ENCODE data around the gene SCAI.
"Not testable (repeated sequence)": the region's sequence is repeated elsewhere in the genome, so short reads cannot be mapped to it uniquely, and the experiment has no call there.

Gene SCAI

DNA sequence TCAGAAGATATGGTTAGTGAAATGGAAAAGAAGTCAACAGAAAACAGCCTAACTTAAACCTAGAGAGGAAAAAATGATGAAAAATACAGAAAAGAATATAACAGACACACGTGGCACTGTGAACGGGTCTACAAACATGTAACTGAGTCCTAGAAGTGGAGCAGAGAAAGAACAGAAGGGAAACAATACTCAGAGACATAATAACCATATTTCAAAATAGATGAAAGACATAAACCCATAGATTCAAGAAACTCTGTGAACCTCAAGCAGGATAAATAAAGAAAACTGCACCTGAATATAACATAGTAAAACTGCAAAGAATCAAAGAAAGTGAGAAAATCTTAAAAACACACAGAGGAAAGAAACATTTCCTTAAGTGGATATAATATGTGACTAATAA is 134.7 kb downstream of the SCAI start:
- DNase-seq: no peak

DNA sequence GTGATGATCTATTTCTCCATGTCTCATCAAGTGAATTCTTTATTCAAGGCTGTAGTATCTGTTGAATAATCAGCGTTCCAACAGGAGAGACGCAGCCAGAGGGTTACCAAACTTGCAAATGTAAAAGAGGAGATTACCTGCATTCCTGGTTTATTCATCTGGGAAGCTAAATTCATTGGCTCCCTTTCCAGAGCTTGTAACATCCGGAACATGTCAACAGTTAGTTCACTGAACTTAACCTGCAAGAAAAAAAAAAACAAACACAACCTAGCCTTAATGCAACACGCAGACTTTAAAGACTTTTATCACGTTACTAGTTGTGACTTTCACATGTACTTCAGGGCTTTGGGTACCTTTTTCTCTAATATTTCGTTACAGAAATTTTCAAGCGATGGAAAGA is 140.0 kb downstream of the SCAI start:
- no peak for DNase-seq

DNA sequence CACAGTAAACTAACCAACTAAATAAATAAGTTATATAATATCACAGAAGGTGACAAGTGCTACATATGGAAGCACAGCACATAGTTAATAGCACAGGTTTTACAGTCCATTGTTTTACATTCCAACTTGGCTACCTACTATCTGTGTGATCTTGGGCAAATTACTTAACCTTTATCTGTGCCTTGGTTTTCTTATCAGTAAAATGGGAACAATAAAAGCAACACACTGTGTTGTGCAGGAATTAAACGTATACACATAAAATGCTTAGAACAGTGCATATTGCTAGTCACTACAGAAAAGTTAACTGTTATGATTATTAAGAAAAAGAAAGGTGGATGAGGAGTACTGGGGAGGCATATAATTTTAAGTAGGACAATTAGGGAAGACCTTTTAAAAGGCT is 159.6 kb downstream of the SCAI start:
- DNase-seq: no peak

DNA sequence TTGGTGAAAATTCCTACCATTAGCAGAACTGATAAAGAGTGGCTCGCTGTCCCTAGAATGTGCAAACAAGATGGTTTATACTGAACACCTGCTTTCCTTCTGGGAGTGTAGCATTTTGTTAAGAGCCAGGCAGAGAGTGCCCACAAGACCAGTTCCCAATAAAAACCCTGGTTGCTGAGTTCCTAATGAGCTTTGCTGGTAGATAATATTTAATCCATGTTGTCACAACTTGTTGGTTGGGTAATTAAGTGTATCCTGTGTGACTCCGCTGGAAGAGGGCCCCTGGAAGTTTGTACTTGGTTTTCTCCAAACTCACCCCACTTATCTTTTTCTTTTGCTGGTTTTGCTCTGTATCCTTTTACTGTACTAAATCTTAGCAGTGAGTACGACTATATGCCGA is 162.9 kb downstream of the SCAI start:
- no peak for DNase-seq

DNA sequence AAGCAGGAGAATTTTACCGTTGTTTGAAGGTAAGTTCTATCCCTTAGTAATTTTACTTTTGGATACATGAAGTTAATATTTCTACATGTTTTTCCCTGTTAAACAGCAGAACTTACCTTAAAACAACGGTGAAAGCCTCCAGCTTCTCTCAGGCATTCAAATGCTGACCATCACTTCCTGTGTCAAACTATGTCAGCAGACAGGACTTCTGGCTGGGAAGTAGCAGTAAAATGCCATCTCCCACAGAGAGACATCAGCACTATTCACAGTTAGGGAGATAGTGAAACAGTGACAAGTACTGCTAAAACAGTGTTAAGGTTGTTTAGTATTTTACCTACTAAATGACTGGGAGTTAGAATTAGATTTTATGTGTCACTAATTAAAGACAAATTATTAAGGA is 168.2 kb downstream of the SCAI start:
- peak; percentile 29 for DNase-seq

DNA sequence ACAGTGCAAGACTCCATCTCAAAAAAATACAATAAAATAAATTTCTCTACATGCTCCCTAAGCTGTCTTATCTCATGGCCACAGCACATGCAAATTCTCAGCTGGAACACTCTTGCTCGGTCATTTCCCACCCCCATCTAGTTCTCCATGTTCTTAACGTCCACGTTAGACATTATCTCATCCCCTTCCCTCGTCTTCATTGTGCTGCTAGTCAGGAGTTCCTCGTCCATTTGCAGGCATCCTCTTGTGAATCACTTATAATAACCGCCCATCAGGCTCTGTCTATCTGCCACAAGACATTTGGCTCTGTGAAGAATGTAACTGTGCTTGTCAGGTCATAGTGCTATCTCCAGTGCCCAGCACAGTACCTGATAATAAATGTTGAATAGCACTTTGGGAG is 169.5 kb downstream of the SCAI start:
- peak; percentile 78 for DNase-seq

DNA sequence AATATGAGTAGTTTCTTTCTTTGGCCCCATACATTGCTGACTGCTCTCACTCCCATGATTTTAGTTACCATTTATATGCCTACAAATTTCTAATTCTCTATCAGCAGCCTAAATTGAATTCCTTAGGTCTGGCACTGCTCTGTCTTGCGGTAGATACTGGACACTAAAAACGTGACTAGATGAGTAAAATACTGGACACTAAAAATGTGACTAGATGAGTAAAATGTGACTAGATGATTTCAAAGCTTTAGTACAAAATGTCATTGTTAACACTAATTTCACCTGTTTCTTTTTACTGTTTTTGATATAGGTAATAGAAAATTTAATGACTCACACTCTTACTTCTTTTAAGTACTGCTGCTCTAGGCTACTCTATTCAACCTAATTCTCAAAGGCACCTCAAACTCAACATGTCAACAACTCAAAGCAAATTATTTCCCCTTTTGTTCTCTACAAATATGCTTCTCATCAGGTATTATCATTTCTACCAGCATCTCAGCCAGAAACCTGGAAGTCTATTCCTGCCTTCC is 171.0 kb downstream of the SCAI start:
- no peak for DNase-seq

DNA sequence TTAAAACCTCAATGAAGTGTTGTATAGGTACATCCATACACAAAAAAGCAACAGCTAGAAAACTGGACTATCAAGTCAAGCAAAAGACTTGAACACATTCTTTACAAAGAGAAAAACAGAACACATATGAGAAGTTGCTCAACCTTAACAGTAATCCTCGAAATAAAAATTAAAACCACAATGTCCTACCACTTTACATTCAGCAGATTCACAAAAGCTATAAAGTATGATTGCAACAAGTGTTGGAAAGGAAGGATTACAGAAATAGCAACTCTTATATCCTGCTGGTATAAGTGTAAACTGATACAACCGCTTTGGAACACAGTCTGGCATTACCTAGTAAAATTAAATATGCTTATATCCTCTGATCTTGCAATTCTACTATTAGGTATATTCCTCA is 173.9 kb downstream of the SCAI start:
- no peak for DNase-seq

DNA sequence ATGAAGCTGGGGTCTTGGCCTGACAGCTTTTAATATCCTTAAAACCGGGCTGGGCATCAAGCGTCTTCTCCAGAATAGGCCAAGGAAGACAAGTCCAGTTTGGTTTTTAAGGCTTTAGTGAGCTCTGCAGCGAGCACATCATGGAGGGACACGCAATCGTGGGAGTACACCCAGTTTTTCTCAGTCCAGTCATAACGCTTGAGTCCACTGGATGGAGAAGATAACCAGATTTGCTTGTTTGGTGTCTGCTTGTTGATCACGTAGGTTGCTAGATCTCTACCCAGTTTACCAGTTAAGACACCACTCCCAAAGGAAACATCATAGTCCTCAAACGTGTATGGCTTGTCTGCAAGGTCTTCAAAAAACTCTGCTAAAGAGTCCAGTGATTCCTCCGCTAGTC is 175.1 kb downstream of the SCAI start:
- no peak for DNase-seq

DNA sequence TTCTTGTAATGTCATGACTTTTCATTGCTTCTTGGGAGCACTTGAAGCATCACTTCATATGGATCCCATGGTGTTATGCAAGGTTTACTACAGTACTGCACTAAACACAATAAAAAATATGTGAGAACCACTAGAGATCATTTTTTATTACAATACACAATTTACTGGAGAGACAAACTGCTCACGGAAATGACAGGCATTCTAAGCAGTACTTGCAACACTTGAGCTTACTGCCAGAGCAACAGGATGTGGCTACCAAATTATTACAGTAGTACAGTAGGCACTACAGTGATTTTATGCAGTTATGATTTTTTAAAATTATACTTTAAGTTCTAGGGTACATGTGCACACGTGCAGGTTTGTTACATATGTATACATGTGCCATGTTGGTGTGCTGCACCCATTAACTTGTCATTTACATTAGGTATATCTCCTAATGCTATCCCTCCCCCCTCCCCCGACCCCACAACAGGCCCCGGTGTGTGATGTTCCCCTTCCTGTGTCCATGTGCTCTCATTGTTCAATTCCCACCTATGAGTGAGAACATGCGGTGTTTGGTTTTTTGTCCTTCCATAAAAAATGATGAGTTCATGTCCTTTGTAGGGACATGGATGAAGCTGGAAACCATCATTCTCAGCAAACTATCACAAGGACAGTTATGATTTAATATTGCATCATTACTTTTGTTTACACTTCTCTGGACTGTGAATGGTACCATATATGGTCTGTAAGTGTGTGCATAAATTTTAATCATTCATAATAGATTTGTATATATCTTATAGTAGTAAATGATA is 177.4 kb downstream of the SCAI start:
- DNase-seq: peak; percentile 60

DNA sequence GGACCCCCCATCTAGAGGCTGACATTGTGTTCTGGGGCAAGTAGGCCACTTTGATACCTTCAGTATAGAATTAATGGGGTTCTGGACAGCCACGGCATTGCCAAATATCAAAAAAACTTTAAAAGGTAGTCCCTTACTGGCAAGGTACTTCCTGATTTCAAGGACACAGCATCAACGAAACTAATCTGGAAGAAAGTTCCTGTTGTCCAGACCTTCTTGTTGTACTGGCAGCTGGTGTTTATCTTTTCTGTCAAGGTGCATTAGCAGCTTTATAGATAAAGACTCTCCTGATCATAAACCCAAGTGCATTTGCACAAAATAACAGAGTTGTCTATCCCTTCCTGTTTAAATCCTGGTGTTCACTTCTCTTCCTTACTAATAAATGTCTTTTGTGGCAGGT is 178.7 kb downstream of the SCAI start:
- DNase-seq: peak; percentile 82

DNA sequence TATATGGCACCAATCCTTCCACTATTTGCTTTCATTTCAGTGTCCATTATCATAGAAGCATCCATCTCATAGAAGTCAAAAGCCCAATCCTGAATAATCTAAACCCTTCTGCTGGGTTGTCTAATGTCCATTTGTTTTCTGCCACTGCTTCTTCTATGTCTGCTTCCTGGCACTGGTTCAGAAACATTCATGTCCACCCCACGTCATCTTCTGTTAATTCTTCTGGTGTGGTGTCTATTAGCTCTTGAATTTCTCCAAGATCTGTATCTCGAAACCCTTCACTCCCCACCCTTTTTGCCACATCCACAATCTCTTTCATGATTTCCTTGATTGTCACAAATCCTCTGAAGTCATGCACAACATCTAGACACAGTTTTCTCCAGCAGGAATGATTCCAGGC is 179.3 kb downstream of the SCAI start:
- DNase-seq: no peak

DNA sequence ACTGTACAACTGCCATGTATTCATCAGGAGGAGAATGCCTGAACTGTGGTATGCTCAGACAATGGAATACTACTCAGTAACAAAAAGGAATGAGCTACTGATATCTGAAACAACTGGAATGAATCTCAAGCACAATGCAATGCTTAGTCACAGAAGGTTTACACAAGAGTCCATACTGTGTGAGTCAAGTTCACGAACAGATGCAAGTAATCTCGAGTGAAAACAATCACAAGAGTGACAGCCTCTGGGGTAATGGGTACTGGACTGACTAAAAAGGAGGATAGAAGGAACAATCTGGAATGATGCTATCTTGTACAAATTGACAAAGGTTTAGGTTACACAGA is 182.9 kb downstream of the SCAI start:
- DNase-seq: no peak

DNA sequence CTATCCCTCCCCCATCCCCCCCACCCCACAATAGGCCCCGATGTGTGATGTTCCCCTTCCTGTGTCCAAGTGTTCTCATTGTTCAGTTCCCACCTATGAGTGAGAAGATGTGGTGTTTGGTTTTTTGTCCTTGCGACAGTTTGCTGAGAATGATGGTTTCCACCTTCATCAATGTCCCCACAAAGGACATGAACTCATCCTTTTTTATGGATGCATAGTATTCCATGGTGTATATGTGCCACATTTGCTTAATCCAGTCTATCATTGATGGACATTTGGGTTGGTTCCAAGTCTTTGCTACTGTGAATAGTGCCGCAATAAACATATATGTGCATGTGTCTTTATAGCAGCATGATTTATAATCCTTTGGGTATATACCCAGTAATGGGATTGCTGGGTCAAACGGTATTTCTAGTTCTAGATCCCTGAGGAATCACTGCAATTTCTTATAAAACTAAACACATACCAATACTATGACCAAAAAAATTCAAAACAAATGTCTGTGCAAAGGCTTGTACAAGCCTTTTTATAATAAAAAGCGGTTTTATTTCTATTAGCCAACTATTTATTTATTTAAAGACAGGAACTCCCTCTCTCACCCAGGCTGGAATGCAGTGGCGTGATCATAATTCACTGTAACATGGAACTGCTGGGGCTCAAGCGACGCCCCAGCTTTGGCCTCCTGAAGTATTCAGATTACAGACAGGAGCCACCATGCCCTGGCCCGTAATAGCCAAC is 183.5 kb downstream of the SCAI start:
- not testable (repeated sequence) for DNase-seq

DNA sequence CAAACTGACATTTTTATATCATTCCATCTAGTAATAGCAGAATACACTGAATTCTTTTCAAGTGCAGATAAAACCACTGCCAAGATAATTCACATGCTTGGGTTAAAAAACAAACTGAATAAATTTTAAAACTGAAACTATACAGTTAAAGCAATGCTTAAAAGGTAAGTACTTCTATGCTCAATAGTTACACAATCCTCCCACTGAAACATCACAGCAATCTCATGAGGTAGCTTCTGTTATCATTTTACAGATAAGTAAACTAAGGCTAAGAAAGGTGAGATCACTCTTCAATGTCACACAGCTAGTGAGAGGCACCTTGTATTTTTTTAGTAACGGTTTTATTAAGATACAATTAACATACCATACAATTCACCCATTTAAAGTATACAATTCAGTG is 189.1 kb downstream of the SCAI start:
- DNase-seq: no peak

DNA sequence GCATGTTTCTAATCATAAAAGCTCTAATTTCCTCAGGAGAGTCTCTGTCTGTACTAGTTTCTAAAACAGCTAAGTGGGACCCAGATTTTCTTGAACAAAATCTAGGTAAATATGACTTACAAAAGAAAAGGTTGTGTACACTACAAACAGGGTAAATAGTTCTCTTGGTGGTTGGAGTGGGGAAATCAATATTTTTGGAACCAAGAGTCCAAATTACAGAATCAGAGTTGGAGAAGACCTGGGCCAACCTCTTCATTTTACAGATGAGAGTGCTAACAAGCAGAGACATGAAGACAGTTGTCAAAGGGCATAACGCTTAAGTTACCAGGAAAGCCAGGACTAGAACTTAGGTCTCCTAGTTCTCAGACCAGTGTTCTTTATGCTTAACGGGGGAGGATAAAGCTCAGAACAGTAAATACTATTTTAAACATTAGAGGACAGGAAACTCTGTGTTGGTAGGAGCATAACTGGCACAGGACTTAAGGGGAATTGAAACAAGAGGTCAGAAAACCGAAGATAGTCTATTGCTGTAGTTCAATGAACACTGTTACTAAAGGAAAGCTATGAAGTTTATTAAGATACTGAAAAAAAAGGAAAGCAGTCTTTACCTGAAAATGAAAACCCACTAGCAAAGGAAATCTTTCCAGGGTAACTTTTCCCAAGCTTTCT is 193.1 kb downstream of the SCAI start:
- DNase-seq: no peak

DNA sequence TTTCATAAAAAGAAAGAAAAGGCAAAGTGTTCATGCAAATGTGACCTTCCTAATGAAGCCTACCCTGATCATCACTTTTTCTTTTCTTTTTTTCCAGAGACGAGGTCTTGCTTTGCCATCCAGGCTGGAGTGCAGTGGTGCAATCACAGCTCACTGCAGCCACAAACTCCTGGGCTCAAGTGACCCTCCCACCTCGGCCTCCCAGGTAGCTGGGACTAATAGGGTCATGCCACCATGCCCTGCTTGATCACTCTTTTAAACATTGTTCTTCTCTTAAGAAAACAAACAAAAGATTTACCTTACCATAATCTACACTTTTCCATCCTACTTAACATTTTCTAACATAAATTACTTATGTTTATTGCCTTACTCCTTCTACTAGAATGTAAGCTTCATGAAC is 193.9 kb downstream of the SCAI start:
- DNase-seq: no peak

DNA sequence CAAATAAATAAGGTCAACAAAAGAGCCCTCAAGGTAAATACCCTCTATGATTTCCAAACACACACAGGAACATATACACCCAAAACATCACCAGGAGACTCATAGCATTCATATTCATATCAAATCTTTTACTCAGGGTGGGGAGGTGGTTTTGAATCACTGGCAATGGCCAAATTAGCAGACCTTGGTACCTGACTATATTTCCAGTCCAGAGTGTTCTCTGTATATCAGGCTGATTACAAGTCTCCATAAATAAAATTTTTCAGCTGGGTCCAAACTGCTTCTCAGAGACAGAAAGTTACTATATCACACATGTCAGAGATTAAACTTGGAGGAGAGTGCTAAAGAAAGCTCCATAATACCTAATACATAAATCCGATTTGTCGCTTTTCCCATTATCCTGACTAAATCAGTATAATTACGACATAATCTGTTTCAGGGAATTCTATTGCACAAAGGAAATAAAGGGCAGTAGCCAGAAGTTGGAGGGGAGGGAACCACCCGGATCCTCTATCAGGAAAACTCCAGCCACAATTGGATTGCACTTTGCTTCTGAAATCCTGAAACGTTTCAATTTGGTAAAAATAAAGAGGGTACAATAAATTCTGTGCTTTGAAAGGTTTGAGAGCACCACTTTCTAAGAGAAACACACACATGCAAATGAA is 195.5 kb downstream of the SCAI start:
- DNase-seq: no peak

DNA sequence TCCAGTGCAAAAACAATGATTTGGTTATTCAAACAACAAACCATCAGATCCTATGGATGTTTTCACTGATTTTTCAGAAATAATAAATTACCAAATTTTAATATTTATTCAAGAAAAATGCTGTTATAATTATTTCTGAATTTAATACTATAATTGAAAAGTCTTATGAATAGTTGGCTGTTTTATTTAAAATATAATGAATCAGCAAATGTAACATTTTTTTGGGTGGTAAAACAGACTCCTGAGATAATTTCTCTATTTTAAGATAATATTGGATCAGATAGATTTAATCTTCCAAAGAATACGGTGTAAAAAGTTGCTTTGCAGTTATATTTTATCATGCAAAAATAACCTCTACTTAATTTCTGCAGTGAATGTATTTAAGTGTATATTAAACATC is 197.2 kb downstream of the SCAI start:
- DNase-seq: no peak

DNA sequence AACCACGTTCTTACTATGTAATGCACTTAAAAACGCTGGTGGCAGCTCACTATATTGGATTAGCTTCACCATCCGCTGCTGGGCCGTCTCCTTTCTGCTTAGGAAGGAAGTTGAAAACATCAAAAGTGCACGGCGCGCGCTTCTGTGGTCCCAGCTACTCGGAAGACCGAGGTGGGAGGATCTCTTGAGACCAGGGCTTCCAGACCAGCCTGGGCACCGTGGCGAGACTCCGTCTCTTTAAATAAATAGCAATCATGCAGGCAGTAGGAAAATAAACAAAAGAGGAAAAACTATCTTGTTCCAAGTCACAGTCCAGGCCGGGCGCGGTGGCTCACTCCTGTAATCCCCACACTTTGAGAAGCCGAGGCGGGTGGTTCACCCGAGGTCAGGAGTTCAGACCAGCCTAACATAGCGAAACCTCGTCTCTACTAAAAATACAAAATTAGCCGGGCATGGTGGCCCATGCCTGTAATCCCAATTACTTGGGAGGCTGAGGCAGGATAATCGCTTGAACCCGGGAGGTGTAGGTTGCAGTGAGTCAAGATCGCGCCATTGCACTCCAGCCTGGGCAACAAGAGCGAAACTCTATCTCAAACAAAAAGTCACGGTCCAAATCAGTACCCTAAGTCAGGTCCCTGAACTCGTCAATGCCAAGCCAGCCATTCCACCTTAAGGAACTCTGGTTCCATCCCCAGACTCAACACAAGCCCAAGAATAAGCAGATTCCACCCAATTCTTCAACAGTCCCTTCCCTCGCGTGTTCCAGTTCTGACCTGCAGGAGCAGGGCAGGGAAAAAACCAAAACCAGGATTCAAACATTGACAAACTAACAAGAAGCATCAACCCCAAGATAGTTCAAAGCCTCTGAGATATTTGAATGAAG is 201.4 kb downstream of the SCAI start:
- peak; percentile 83 for DNase-seq

DNA sequence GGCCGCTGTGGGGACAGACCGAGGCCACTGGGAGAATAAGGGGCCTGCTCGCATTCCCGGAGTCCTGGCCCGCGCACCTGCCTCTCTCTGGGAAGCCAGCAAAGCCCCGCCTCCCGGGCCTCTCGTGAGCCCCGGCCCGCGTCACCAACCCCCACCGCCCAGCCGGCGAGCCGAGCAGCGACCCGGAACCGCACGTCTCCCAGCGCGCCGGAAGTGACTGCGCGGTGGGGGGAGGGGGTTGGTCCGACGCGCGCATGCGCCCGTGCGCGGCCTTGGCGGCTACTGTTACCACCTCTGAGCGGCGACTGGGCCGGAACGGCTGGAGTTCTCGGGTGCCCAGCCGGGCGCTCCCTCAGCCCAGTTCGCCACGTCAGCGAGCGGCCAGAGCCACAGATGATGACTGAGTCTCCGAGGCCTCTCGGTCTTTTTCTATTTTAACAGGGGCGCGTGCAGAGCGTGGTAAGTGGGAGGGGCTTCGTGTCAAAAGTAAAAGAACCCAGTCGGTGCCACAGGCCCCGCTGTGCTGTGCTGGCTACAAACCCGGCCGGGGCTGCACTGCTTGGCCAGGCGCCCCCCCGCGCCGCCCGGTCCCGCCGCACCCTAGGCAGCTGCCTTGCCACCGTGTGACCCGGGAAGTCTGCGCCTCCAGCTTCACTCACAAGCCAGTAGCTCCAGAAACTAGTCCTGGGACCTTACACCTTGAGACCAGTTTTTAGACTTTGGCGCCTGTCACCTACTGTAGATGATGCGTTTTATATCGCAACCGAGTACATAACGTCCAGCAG is 202.2 kb downstream of the SCAI start, which contains the start of gene GOLGA1:
Gene GOLGA1 (minus strand): TSS at position 190 of the 785 bp plus-strand sequence. CDS start 2,372 bp downstream, outside the sequence.
- DNase-seq: peak; percentile 98

All from OCI-M1 (cell line).